Measurements from ENCODE around the gene MAP2K2.

Gene MAP2K2

GRCh38 chr19:4099041-4099764 lies 24.7 kb downstream of the MAP2K2 start:
- no peak for DNase-seq

- DNase-seq, result no peak
These were observed 25.4 kb downstream of the MAP2K2 start for GRCh38 chr19:4098493-4098892.

GRCh38 chr19:4097501-4097900 lies 26.4 kb downstream of the MAP2K2 start:
- DNase-seq, result no peak

GRCh38 chr19:4096049-4096892 lies 27.7 kb downstream of the MAP2K2 start:
- no peak for DNase-seq

GRCh38 chr19:4095488-4095844 lies 28.5 kb downstream of the MAP2K2 start:
- DNase-seq, result no peak

- no peak for DNase-seq
These were observed 29.0 kb downstream of the MAP2K2 start for GRCh38 chr19:4094761-4095487.

- DNase-seq, result no peak
These were observed 29.6 kb downstream of the MAP2K2 start for GRCh38 chr19:4094291-4094690.

GRCh38 chr19:4093643-4094175 lies 30.2 kb downstream of the MAP2K2 start:
- DNase-seq, result no peak

GRCh38 chr19:4090356-4091220 lies 33.3 kb downstream of the MAP2K2 start:
- DNase-seq, result no peak

GRCh38 chr19:4089946-4090345 lies 34.0 kb downstream of the MAP2K2 start:
- no peak for DNase-seq

- no peak for DNase-seq
These were observed 34.5 kb downstream of the MAP2K2 start for GRCh38 chr19:4089400-4089908.

GRCh38 chr19:4088975-4089374 lies 34.9 kb downstream of the MAP2K2 start:
- no peak for DNase-seq

- DNase-seq, result no peak
These were observed 35.9 kb downstream of the MAP2K2 start for GRCh38 chr19:4087787-4088679.

- no peak for DNase-seq
These were observed 37.5 kb downstream of the MAP2K2 start for GRCh38 chr19:4086411-4086867.

- no peak for DNase-seq
These were observed 39.4 kb downstream of the MAP2K2 start for GRCh38 chr19:4084547-4084877.

- peak; percentile 24 for DNase-seq
These were observed 40.0 kb downstream of the MAP2K2 start for GRCh38 chr19:4083677-4084546.

- DNase-seq, result no peak
These were observed 41.8 kb downstream of the MAP2K2 start for GRCh38 chr19:4082172-4082571.

- DNase-seq, result no peak
These were observed 42.3 kb downstream of the MAP2K2 start for GRCh38 chr19:4081441-4082129.

GRCh38 chr19:4080473-4080872 lies 43.4 kb downstream of the MAP2K2 start:
- no peak for DNase-seq
